GM19240 (cell line): Measurements from ENCODE around the gene MAGI2.

Source experiments
- DNase-seq: peaks from one replicate; pipeline ENCODE4 v3.0.0; 2011; ENCODE audit warnings: low spot score; ENCODE audit not compliant: insufficient read length

Gene MAGI2

DNA sequence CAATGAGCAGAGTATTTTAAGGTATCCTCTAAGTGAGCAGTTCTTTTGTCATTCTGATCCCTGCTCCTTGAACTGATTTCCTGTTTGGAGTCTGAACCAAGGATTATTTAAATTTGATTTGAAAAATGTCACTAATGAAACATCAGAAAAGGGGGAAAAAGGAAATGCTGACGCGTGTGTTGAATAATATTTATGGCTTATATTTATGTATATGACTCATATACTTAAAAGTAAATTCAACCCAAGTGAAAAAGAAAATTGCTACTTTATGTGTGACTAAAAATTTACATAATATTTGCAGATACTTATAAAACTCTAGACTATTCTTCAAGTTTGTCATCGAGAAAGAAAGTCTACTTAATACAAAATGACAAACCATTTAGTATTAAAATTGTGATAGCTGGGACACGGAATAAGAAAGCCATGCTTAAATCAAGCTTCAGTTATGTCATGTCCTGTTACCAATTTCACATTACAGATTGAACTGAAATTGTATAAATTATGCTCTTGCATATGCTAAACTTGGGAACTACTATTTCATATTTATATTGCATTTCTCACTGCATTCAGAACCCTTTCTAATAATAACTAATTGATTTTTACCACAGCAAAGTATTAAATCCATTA lies 649.9 kb downstream of the MAGI2 start:
- no peak for DNase-seq

DNA sequence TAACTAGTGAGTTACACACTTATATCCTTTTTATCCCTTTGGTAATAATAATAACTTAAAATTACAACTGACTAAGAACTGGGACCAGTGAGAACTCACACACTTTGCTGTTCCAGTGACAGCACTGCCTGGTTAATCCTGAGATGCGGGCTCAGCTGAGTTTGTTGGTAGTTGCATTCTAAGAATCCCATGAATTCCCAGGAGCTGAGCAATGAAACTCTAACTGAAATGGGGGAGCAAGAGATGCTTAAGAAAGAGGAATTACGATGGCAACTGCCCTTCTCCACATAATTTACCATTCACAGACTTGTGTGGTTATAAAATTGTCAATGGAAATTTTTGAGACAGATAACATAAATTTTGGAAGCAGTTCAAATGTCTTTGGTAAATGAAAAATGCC lies 659.4 kb downstream of the MAGI2 start:
- no peak for DNase-seq

DNA sequence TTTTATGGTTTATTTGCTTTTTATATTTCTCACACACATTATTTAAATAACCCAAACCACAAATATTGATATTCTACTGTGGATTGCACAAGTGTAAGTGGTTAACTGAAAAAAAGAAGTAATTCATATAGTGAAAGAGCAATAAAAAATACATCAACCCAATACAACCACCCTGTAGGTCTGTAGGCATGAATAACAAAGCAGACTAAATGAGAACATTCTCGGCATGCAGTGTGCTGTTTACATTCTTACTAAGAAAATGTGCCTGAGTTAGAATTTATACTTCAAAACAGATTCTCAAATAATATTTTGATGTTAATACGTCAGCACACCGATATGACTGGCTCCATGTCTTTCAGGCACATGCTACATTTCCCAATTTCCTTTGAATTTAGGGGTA lies 660.8 kb downstream of the MAGI2 start:
- no peak for DNase-seq

DNA sequence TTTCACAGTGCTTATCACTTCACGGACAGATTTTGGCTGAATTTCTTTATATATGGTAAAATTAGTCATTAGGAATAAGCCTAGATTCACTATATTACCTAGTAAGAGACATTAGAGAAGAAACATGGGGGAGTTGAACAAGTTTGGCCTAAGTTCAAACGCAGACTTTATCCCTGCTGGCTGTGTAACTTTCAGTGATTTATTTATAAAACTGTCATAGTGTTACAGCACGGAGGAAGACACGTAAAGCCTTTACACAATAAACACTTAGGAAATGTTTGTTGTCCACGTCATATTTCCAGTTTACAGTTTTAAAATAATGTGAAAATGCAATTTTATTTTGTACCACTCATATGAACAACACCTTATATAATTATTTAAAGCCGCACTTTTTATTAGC lies 661.5 kb downstream of the MAGI2 start:
- DNase-seq, result no peak

DNA sequence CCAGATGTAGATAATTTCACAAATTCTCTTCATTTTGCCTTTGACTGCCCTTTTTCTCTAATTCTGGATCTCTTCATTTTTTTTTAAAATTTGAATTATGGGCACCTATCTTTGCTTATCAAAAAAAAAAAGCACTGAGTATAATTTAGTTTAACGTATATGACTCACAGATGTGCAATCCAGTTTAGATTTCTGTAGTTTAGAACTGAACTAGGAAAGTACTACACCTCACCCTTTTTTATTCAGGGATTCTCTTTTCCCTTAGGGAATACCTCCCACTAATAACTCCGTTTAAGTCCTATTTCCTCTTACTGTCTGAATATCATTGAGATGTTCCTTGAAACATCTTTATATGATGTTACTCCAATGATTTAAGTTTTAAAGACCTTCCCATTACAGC lies 665.0 kb downstream of the MAGI2 start:
- DNase-seq, result no peak

DNA sequence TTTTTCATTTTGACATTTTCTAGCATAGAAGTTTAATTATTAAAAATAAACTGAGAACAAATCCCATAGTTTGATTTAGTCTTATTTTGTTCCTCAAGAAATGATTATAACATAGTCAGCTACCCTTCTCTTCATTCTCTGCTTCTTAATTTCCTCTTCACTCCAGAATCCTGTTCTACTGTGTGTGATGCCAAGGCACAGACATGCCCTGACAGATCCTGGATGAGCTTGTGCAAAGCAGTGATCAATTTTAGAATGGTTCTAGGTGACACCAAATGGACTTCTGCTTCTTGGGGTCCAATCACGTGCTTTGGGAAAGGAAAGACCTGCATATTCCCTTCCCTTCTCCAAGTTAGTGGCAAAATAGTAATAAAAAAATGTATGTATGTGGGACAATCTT lies 665.6 kb downstream of the MAGI2 start:
- DNase-seq, result no peak

DNA sequence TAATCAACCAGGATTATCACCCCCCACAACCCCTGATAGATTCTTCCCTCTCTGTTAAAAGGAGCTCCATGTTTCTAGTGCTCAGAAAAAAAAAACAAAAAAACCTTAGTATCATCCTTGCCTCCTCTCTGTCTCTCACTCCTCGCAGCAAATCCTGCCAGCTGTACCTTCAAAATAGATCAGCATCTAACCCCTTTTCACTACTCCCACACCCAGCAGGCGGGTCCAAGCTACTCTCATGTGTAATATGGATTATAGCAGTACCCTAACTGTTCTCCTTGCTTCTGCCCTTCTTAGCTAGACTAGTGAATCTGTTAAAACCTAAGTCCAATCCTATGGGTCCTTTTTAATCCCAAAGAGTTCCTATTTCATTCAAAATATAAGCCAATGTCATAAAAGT lies 667.4 kb downstream of the MAGI2 start:
- DNase-seq, result no peak

DNA sequence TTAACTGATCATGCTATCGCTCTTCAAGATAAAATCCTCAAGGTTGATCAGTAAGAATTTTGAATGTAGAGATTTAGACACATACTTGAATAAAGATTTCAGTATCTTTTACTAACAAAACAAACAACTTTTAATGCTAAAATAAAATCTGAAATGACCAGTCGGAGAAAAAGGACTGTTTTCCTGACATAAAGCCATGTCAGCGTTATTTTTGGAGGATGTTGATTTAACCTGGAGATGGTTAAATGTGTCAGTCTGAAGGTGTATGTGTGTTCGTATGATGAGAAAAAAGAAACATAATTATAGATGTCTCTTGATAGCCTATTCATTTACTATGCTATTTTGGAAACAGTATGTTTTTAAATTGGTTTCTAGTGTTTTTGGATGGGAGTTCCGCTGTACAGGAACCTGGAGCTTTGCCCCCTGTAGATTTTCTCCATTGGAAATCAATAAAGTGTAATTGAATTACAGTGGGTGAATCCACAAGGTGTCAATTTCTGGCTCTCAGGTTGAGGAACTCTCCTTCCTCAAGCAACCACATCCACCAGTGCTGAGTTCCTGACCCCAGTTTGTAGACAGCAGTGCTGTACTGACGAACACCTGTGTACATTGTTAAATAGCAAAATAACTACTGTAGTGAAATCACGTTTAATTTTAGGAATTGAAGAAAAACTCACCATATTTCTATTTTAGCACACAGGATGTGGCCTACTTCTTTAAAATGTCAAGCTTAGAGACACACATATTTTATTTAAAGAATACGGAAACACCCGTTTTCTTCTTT lies 670.1 kb downstream of the MAGI2 start:
- no peak for DNase-seq

DNA sequence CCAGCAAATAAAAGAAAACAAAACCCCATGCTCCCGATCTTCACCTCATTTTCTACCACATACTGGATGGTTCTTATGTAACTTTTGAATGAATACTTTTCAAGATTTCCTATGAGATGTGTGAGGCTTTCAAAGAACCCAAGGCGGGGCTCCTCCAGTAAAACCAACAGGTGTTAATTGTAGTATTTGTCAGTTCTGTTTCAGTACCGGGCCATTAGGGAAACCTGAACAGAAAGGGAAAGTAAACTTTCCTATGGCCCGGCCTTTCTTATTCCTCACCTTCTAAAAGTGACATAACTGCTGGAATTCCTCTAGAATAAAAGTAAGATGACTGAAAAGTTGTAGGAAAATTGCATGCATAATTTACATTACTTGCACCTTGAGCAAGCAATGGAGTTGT lies 672.9 kb downstream of the MAGI2 start:
- no peak for DNase-seq

DNA sequence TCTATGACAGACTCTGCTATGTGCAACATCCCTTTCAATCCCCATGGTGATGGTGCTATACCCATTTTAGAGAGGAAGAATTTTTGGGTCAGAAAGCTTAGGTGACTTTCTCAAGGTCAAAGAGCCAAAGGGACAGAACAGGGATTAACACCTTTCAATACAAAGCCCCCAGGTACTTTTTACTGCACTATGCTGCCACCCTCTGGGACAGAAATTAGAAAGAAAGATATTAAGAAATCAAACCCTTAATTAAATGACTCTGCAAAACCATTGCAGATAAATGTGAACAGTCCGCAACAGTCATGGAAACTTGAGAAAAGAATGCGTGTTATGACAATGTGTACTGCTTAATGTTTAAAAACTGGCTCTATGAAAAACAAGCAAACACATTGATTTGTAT lies 673.7 kb downstream of the MAGI2 start:
- no peak for DNase-seq

DNA sequence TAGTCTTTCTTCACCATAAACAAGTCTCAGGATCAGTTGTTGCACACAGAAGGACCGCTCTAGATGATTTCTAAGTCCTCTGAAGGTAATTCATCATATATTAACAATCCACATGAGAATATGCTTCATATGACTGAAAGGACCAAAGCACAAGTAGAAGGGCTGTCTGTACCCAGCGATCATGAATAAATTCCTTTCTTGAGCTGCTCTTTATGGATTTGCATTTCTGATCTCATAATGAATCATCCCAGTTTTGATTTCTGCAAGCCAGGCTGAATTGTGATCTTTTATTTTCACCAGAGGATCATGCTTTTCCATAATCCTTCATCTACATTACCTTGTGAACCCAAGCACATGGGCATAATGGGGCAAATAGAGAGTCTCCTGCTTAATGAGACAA lies 675.6 kb downstream of the MAGI2 start:
- DNase-seq, result no peak

DNA sequence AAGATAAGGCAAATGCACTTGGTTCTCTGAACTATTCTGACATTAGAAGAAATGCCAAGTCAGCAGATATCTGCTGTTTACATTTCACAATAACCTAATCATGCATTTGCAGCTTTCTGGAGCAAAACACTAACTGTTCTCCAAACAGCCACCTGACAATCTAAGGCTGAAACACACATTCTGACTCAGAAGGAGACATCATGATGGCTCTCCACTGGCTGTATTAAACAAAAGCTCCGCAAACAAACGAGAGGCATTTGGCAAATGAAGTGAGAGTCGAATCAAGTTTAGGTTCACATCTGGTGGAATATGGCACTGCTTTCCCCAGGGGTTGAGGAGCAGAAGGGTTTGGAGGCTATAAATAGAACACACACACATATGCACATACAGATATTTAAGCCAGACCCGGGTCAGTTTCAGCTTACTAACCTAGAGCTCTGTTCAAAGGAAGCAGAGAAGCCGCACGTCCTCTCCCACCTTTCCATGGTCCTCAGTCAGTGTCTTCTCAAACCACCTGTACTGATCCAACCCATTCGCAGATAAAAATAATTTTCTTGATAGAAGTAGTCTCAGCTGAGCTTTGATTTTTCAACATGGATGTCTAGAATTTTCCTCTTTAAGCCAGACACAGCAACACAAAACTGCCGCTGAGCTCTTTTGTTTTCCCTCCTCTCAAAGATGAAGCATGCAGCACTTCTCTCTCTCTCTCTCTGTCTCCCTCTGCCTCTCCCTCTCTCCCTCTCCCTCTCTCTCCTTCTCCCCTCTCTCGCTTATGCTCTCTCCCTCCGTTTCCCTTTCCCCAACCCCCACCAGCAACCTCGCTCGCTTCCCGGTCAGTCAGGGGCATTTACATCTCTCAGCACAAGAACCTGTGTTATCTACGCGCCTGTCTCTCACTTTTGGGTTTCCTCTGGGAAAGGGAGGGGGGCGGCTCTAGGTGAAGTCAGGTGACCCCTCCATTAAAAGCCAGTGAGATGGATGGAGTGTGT lies 682.8 kb downstream of the MAGI2 start:
- no peak for DNase-seq

DNA sequence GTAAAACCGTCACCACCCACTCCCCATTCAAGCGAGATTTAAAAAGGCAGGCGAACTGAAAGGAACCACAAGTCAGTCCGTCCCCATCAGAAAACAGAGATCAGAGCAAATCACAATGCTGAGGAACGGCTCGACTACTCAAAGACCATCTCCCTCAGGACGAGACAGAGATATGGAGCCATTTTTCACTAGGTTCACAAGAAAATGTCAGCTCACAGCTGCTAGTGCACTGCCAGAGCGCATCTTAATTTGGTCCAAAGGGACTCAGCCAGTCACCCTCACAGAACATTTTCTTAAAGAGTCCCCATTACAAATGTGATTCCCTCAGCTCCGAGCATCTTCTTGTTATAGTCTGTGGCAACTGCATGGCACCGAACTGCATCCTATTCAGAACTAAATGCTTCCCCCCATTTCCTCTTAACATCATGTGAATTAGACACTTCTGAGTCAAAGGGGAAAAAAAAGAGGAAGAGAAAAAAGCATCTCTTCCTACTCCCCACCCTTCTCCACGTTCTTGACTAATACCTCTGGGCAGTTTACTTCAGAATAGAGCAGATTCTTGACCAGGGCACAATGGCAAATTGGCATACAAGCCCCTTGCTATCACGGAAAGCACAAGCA lies 683.9 kb downstream of the MAGI2 start:
- DNase-seq, result no peak

DNA sequence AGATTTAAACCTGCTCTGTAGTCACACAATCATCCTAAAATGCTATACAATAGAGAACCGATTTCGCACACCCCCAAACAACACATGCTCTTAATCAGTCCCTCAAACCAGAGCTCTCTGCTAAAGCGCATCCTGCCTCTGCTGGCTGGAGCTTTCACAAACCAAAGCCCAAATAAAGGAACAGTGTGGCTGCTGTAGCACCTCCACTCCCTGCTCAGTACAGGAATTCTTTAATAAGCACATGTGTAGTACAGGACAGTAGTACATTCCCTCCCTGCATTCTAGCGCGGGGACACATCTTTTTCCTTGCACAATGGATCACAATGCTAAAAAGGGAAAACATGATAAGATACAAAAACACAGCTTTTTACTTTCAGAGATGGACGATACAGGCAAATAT lies 684.6 kb downstream of the MAGI2 start:
- no peak for DNase-seq

DNA sequence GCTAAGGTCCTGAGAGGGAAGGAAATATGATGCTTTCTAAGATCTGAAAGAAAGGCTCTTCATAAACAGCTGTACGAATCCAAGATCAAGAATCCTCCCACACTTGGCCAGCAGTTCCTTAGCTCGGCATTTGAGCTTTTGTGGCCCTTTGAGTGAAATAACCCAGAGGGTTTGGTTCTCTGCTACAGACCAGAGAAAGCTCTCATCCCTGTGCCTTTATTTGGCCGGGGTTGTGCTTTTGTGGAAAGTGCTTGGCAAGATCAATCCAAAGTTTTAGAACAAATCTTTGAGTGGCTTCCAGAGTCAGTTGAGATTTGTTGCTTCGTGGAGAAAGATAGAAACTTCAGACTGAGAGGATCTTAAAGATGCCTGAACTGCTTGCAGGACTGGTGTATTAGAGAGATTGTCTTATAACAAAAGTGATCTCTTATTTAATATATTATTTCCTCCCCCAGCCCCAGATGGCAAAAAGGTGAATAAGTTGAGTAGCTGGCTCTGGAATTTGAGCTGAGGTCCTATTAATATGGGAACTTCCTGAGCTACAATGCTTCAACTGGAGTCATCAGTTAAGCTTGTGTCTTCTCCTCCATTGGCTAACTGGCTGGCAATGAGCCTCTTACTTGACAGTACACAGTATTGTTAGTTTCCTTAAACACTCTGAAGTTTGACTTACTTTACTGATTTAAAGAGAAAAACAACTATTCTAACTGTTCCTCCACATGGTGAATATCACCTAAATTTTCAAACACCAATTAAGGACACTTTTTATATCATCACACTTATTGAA lies 687.3 kb downstream of the MAGI2 start:
- DNase-seq, result no peak

DNA sequence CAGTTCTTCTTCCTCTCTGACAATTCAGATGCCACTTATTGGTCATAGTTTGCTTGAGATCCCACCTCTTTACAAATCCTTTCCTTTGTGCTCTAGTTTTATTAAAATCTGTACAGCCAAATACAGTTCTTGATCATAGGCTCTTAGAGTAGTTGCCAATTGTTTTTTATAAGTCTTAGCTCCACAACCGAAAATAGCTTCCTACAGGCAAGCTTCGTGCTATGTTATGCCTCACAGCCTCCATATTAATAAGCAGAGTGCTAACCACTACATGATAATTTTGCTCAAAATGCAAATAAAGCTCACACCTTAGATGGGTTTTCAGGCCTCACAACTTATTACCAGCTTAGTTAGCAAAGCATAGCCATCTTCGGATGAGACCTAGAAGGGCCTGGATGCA lies 688.9 kb downstream of the MAGI2 start:
- no peak for DNase-seq

DNA sequence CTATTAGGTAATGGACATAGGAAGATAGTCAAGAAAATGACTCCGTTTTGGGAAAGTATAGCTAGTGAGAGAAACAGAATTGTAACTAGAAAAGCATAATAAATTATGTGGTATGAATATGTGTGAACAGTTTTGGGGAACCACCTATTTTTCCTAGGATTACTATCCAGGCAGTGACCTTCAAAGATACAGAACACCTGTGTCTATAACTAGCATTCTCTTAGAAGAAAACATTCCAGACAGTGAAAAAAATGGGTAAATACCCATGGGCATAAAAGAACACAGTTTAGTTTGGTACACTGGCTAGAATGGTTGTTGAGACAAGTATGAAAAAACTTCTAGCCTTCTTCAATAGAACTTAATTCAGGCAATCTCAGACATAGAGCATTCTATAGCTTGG lies 690.8 kb downstream of the MAGI2 start:
- DNase-seq, result no peak

DNA sequence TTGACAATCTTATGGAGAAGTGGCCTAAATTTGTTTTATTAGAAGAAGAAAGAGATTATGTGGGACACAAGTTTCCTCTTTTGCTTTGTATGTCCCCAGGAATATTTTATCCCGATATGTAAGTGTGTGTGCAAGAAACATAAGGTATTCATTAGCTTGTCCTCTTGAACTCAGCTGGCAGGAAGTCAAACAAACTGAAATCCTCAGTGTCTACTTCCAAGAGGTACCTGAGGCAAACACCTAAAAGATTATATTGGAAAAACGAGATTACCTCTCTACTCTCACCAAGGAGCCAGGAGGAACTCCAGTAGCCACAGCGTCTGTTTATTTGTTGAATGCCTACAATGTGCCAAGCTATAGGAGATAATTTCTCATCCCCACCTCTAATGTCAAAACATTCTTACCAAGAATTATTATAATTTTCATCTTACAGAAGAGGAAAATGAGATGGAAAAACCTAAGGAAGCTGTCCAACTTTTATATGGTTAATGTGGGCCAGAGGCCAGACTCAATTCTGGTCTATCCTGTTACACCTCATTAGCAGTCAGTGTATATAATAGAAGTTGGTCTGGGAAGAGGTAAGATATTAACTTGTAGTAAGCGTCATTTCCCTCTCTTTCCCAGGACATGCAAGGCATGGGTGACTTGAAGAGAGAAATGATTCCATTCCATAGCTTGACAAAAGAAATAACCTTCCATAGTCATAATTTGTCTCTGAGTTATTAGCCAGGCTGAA lies 692.7 kb downstream of the MAGI2 start:
- no peak for DNase-seq

DNA sequence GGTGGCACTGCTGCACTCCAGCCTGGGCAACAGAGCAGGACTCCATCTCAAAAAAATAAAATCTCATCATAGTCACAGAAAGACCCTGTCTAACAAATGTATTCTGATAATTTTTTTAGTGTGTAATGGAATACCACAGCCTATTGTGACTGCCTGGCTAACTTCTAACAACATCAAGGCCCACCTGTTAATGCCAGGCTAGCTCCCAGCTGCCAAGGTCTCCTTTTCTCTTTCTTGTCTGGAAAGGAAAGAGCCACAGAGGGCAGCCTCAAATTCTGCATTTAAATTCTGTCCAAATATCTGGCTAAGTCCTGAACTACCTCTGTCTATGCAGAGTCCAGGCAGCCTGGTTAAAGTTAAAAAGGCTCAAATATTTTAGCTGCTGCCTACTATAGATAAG lies 700.9 kb downstream of the MAGI2 start:
- DNase-seq, result no peak

DNA sequence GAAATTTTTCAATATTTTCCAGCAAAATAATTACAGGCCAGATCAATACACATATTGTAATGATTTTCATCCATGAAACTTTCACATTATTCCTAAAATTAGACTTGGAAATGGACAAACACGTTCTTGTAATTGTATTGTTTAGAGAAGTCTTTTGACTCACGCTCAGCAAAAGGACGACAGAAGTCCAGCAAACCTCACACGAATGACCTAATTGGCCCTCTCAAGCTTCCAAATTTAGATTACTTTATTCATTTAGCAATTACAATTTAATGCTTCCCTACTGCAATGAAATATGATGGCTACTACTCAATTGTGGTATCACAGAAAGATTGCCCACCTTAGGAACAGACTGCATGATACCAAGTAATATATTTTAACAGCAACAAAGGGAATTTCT lies 702.2 kb downstream of the MAGI2 start:
- no peak for DNase-seq
